ENCODE data around the gene MRGPRX2. TPM values are rescaled to one million over a fixed set of nuclear protein-coding genes. Genes with fewer than 3 reads are reported as not detected.

MRGPRX2 gene
- total RNA-seq, 1 donor from 2014 or later: not detected

- peak in 1 of 2 donors; percentile 60 for DNase-seq (ENCODE audit: low read depth in 2 of 2)
Measured at GRCh38 chr11:19076744-19077589, 16.4 kb upstream of the MRGPRX2 start.

- no peak for DNase-seq (ENCODE audit: low read depth in 2 of 2)
Measured at GRCh38 chr11:19075636-19076035, 15.1 kb upstream of the MRGPRX2 start.

GRCh38 chr11:19073454-19074415 lies 13.2 kb upstream of the MRGPRX2 start:
- no peak for DNase-seq (ENCODE audit: low read depth in 2 of 2)

- no peak for DNase-seq (ENCODE audit: low read depth in 2 of 2)
Measured at GRCh38 chr11:19072464-19072863, 11.9 kb upstream of the MRGPRX2 start.

- DNase-seq (ENCODE audit: low read depth in 2 of 2): peak; percentile 75 to 90
Measured at GRCh38 chr11:19071255-19071654, 10.7 kb upstream of the MRGPRX2 start.

- no peak for DNase-seq (ENCODE audit: low read depth in 2 of 2)
Measured at GRCh38 chr11:19059833-19060232, 684 bp downstream of the MRGPRX2 start.

GRCh38 chr11:19055905-19056304 lies 4.6 kb downstream of the MRGPRX2 start:
- DNase-seq (ENCODE audit: low read depth in 2 of 2): no peak

GRCh38 chr11:19055016-19055415 lies 5.5 kb downstream of the MRGPRX2 start:
- no peak for DNase-seq (ENCODE audit: low read depth in 2 of 2)

- peak; percentile 10 to 49 for DNase-seq (ENCODE audit: low read depth in 2 of 2)
Measured at GRCh38 chr11:19053909-19054308, 6.6 kb downstream of the MRGPRX2 start.

- no peak for DNase-seq (ENCODE audit: low read depth in 2 of 2)
Measured at GRCh38 chr11:19050281-19050680, 10.2 kb downstream of the MRGPRX2 start.

GRCh38 chr11:19049351-19049750 lies 11.2 kb downstream of the MRGPRX2 start:
- no peak for DNase-seq (ENCODE audit: low read depth in 2 of 2)

- no peak for DNase-seq (ENCODE audit: low read depth in 2 of 2)
Measured at GRCh38 chr11:19040051-19040450, 20.5 kb downstream of the MRGPRX2 start.

- no peak for DNase-seq (ENCODE audit: low read depth in 2 of 2)
Measured at GRCh38 chr11:19039409-19039808, 21.1 kb downstream of the MRGPRX2 start.

GRCh38 chr11:19032990-19033389 lies 27.5 kb downstream of the MRGPRX2 start:
- DNase-seq (ENCODE audit: low read depth in 2 of 2): no peak

- DNase-seq (ENCODE audit: low read depth in 2 of 2): peak; percentile 45 to 87
Measured at GRCh38 chr11:19027829-19028595, 32.5 kb downstream of the MRGPRX2 start.

GRCh38 chr11:19026862-19027261 lies 33.7 kb downstream of the MRGPRX2 start:
- DNase-seq (ENCODE audit: low read depth in 2 of 2): no peak

GRCh38 chr11:19025481-19026406 lies 34.8 kb downstream of the MRGPRX2 start:
- peak; percentile 85 to 94 for DNase-seq (ENCODE audit: low read depth in 2 of 2)

GRCh38 chr11:19020831-19021230 lies 39.7 kb downstream of the MRGPRX2 start:
- DNase-seq (ENCODE audit: low read depth in 2 of 2): no peak

- DNase-seq (ENCODE audit: low read depth in 2 of 2): peak in 1 of 2 donors; percentile 8
Measured at GRCh38 chr11:19018901-19019300, 41.6 kb downstream of the MRGPRX2 start.

- DNase-seq (ENCODE audit: low read depth in 2 of 2): peak in 1 of 2 donors; percentile 5
Measured at GRCh38 chr11:19013181-19013857, 47.2 kb downstream of the MRGPRX2 start.

Measured in dermis microvascular lymphatic vessel endothelial cell (primary cell).